ENCODE measurements around the gene UCHL3.

UCHL3 gene

GRCh38 chr13:75633285-75633684 lies 83.7 kb downstream of the UCHL3 start:
- DNase-seq (ENCODE audit: low spot score): peak; percentile 74

GRCh38 chr13:75635101-75635827 lies 85.7 kb downstream of the UCHL3 start:
- DNase-seq (ENCODE audit: low spot score): peak; percentile 18

GRCh38 chr13:75635828-75636435 lies 86.3 kb downstream of the UCHL3 start, which contains the start of gene LMO7:
TSS of gene LMO7 (plus strand) at chr13:75636330. CDS start at chr13:75636658, 328 bp downstream.
- peak; percentile 73 for DNase-seq (ENCODE audit: low spot score)

- DNase-seq (ENCODE audit: low spot score): peak; percentile 46
Observed at GRCh38 chr13:75636436-75637180, 87.0 kb downstream of the UCHL3 start.

DNA sequence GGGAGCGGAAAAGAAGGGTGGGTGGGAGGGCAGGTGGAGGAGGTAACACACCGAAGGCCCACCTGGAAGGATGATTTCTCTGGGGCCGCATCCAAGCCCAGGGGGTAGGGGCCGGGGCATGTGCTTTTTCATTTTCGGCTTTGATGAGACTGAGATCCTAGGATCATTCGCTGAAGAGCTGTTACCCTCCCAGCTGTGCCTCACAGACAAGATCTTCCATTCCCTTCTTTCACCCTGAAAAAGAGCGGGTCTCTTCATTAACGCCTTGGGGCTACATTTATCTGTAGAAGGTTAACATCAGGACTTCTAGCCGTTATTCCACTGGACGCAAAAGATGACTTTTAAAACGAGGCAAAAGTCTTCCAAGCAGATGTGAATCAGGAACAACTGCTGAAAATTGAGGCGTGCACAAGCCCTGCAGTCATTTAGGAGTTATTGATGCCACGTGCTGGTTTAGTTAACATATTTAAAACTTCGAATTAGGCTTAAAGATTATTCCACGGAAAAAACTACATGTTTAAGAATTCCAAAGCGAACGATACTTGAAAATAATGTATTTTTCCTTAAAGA lies 87.7 kb downstream of the UCHL3 start:
- DNase-seq (ENCODE audit: low spot score): peak; percentile 20

- DNase-seq (ENCODE audit: low spot score): no peak
Observed at GRCh38 chr13:75639454-75639853, 89.9 kb downstream of the UCHL3 start.

GRCh38 chr13:75641026-75641425 lies 91.4 kb downstream of the UCHL3 start:
- no peak for DNase-seq (ENCODE audit: low spot score)

DNA sequence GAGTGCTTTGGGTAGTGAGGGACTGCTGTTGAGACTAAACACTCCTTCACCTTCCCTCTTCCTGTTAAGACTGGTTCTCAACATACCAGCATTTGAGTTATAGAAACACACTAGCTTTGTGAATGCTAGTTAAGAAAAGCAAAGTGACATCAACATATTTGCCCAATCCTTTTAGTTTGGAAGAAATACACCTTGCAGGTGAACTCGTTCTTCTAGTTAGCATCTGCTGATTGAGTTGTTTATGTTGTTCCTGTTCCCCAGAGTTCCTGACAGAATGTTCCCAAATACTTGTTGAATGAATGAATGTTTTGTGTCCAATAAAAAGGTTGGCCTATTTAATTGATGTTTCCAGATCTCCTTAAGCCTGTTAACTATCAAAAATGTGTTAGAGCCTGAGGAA lies 93.6 kb downstream of the UCHL3 start:
- no peak for DNase-seq (ENCODE audit: low spot score)

DNA sequence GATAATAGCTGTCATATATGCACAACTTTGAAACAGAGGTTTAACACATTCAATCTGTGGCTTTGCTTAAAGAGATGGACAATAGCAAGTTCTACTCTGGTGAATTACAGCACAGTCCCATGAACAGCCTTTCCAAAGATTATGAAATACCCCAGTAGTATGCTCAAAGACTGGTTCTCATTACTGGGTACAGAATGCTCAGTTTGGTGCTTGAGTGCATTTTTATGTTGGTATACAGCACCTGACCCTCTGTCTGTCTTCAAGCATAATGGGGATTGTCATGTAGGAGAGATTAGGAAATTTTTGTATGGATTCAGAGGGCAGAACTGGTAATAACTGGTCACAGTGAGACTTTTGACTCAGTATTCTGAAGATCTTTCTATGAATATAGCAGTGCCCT lies 94.1 kb downstream of the UCHL3 start:
- DNase-seq (ENCODE audit: low spot score): no peak

- no peak for DNase-seq (ENCODE audit: low spot score)
Observed at GRCh38 chr13:75645141-75645540, 95.5 kb downstream of the UCHL3 start.

GRCh38 chr13:75647126-75647784 lies 97.7 kb downstream of the UCHL3 start:
- no peak for DNase-seq (ENCODE audit: low spot score)

DNA sequence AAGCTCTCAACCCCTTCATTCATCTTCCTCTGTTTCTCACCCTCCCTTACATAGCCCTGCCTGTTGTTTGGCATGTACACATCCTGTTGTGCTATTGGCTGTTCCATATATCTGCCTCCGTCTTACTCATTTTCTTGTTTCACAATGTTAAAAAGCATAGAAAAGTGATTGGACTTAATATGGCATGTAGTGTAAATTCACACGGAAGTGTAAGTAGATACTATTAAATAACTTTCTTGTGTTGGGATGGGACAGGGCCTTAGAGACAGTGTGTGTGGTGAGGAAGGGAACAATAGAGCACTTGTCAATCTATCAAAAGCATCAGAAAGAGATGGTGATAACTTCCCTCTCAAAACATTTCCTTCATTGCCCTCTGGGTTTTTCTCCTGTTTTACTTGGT lies 98.9 kb downstream of the UCHL3 start:
- no peak for DNase-seq (ENCODE audit: low spot score)

DNA sequence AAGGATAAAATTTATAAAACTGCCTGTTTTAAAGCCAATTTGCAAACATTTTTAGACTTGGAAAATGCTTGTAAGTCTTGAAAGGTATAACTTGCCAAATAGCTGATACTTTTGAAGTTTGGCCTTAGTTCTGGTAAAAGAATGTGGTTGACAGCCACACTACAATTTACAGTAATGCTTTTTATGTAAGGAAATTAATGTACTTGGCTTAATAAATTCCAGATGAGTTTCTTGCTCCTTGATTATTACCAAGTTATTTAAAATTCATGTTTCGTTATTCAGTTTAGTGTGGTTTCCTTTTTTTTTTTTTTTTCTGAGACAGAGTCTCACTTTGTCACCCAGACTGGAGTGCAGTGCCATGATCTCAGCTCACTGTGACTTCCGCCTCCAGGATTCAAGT lies 101.4 kb downstream of the UCHL3 start:
- no peak for DNase-seq (ENCODE audit: low spot score)

DNA sequence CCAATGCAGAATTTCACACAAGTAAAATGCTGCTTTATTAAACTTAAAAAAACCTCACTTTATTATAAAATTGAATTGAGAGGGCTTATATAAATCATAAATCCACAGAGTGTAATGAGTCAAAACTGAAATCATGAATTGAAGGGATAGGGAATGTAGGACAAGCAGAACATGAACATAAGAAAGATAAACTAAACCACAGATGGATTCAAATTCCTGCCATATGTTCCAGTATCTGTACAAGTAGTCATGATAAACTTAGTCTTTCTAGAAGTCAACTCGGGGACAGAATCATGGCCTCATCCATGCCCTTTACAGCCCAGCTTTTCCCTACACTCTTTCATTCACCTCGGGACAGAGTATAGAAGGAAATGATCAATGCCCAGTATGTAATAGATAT lies 103.1 kb downstream of the UCHL3 start:
- DNase-seq (ENCODE audit: low spot score): no peak
